K562 (cell line): ENCODE data around the gene BIRC5. TPM values are rescaled to one million over a fixed set of nuclear protein-coding genes. Genes with fewer than 3 reads are reported as not detected.

Experiments used
- CEBPB ChIP-seq: fragments of 450-650 bp; IDR thresholded peaks from 2 replicates; pipeline ENCODE4 v1.6.1; 2016; ENCODE audit warnings: missing genetic modification characterization, missing compliant biosample characterization
- ETV5 ChIP-seq: sonication (generic); formaldehyde crosslinking; IDR thresholded peaks from 2 replicates; pipeline ENCODE4 v1.4.0; 2020; ENCODE audit warnings: low read depth, mild to moderate bottlenecking, missing genetic modification reagents
- KLF6 ChIP-seq: fragments of 250-450 bp; sonication (Bioruptor Pico); IDR thresholded peaks from 2 replicates; pipeline ENCODE4 v1.4.0; 2020; ENCODE audit warnings: mild to moderate bottlenecking, moderate library complexity, borderline replicate concordance
- LARP7 ChIP-seq: fragments of 450-650 bp; IDR thresholded peaks from 2 replicates; pipeline ENCODE4 v1.6.1; 2016
- MCM5 ChIP-seq: fragments of 450-650 bp; IDR thresholded peaks from 2 replicates; pipeline ENCODE4 v1.6.1; 2016; ENCODE audit warnings: low read depth
- SRF ChIP-seq, 2 experiments: fragments of 250-450, 450-650 bp in 1 of 2; sonication (Bioruptor Pico) in 1 of 2; sonication (generic) in 1 of 2; formaldehyde crosslinking; IDR thresholded peaks; 2 replicates each; pipeline versions ENCODE4 v1.5.0 to v1.5.1; 2020 to 2022; ENCODE audit warnings: mild to moderate bottlenecking in 1 of 2, missing genetic modification reagents in 1 of 2
- TCF7L2 ChIP-seq: fragments of 150-350 bp; IDR thresholded peaks from 2 replicates; pipeline ENCODE4 v1.6.1; 2016; ENCODE audit warnings: low read depth, mild to moderate bottlenecking, low read length, moderate library complexity
- XRCC5 ChIP-seq: fragments of 200-400 bp; formaldehyde crosslinking; IDR thresholded peaks from 2 replicates; pipeline ENCODE4 v1.6.1; 2017; ENCODE audit warnings: low read depth, mild to moderate bottlenecking, low read length
- ZC3H4 ChIP-seq: sonication (generic); formaldehyde crosslinking; IDR thresholded peaks from 2 replicates; pipeline ENCODE4 v1.9.0; 2021; ENCODE audit warnings: missing genetic modification reagents, borderline replicate concordance
- ZNF165 ChIP-seq: fragments of 250-450 bp; sonication (Bioruptor Pico); IDR thresholded peaks from 2 replicates; pipeline ENCODE4 v1.4.0; 2020; ENCODE audit warnings: borderline replicate concordance
- ZNF212 ChIP-seq: fragments of 450-650 bp; formaldehyde crosslinking; IDR thresholded peaks from 2 replicates; pipeline ENCODE4 v1.4.0; 2020; ENCODE audit warnings: mild to moderate bottlenecking
- ZNF274 ChIP-seq: IDR thresholded peaks from 2 replicates; pipeline ENCODE4 v1.6.1; 2011; ENCODE audit warnings: low read depth, mild to moderate bottlenecking, low read length, moderate library complexity, borderline replicate concordance
- ZNF551 ChIP-seq: fragments of 250-450 bp; sonication (Bioruptor Pico); IDR thresholded peaks from 2 replicates; pipeline ENCODE4 v1.5.0; 2021; ENCODE audit warnings: mild to moderate bottlenecking, moderate library complexity
- ZNF561 ChIP-seq: fragments of 450-650 bp; formaldehyde crosslinking; conservative IDR thresholded peaks from 2 replicates; pipeline ENCODE4 v1.4.0; 2020; ENCODE audit warnings: mild to moderate bottlenecking, moderate library complexity
- polyA plus RNA-seq, 8 experiments: library from polyadenylated mRNA; depleted of rRNA in 4 of 8; stranded (reverse) in 5 of 8; unstranded in 3 of 8; fragments of >200 nt; fragmentation: Nextera tagmentation in 2 of 8; fragmentation: Illumina TruSeq in 1 of 8; extraction: Ambion mirVana in 2 of 8; extraction: Trizol in 1 of 8; gene quantifications; 2 replicates each; pipeline versions ENCODE4 v1.2.1 to v1.2.3, GENCODE V29; 2011 to 2014; ENCODE audit warnings: inconsistent platforms in 1 of 8, missing spikeins in 1 of 8
- total RNA-seq, 7 experiments: library from RNA; depleted of rRNA in 6 of 7; stranded (reverse); fragments of >200 nt in 6 of 7; fragmentation: Illumina TruSeq in 2 of 7; extraction: Trizol in 2 of 7; gene quantifications; 2 replicates each; pipeline versions ENCODE4 v1.2.1 to v1.2.3, GENCODE V29; 2011 to 2021; ENCODE audit warnings: low replicate concordance in 1 of 7
- TF ChIP-seq, protein P1 (sequence below): fragments of 450-650 bp; IDR thresholded peaks from 2 replicates; pipeline ENCODE4 v1.6.1; 2018; ENCODE audit not compliant: partially characterized antibody
- TF ChIP-seq, protein P2 (sequence below): fragments of 450-650 bp; conservative IDR thresholded peaks from 2 replicates; pipeline ENCODE4 v1.6.1; 2016; ENCODE audit warnings: missing genetic modification characterization, low read depth, mild to moderate bottlenecking, control low read depth, missing compliant biosample characterization
- TF ChIP-seq, protein P3 (sequence below), 3 experiments: fragments of 200-800 bp in 1 of 3; sonication (Bioruptor generic) in 1 of 3; sonication (generic) in 1 of 3; formaldehyde crosslinking in 1 of 3; IDR thresholded peaks; 2 replicates each; pipeline versions ENCODE4 v1.6.1 to v1.8.0; 2016 to 2022; ENCODE audit warnings: mild to moderate bottlenecking in 2 of 3, missing compliant biosample characterization in 2 of 3, missing genetic modification characterization in 2 of 3, missing genetic modification reagents in 1 of 3
- TF ChIP-seq, protein P4 (sequence below): sonication (generic); formaldehyde crosslinking; IDR thresholded peaks from 2 replicates; pipeline ENCODE4 v1.8.0; 2022; ENCODE audit warnings: mild to moderate bottlenecking, missing genetic modification reagents, borderline replicate concordance

The BIRC5 gene
- total and polyA plus RNA-seq, 9 of the 15 experiments (the other 6 are each of a cell fraction or from before 2014, with no cell fraction given): 64.4 to 140 (median 101) TPM

DNA sequence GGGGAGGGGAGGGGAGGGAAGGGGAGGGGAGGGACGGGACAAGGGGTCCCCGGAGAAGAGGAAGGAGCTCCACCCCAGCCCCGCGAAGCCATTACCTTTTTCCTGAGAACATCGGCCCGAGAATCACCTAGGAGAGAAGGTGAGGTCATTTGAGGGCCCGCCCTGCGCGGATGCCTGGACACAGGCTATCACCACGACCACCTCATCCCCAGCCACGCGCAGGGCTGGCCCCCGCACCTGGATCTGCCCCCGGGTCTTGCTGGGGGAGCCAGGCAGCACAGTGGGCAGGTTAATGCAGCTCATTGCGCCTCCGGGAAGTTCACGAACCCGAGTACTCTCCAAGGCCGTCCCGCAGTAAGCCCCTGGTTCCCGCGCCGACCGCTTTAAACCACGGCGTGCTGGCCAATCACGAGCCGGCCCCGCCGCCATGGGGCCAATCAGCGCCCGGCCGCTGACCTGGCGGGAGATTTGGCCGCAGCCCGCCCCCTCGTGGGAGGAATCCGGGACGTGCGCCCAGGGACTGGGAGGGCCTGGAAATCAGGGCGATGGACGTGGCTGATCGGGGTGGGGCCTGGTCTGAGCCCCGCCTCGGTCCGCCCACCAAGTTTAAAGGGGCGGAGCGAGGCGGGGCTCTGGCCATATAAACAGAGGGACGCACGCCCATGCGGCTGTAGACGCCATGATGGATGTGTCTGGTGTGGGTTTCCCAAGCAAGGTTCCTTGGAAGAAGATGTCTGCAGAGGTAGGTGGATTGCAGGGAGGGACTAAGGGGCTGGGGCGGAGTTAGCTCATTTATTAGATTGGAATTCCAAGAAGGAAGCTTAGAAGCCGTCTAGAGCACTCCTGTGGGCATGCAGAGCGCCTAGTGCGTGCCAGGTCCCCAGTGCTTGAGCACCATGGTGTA lies 27.1 kb upstream of the BIRC5 start, which contains the start of the genes AFMID and TK1 (continued):
- TF ChIP-seq, protein P1, sequence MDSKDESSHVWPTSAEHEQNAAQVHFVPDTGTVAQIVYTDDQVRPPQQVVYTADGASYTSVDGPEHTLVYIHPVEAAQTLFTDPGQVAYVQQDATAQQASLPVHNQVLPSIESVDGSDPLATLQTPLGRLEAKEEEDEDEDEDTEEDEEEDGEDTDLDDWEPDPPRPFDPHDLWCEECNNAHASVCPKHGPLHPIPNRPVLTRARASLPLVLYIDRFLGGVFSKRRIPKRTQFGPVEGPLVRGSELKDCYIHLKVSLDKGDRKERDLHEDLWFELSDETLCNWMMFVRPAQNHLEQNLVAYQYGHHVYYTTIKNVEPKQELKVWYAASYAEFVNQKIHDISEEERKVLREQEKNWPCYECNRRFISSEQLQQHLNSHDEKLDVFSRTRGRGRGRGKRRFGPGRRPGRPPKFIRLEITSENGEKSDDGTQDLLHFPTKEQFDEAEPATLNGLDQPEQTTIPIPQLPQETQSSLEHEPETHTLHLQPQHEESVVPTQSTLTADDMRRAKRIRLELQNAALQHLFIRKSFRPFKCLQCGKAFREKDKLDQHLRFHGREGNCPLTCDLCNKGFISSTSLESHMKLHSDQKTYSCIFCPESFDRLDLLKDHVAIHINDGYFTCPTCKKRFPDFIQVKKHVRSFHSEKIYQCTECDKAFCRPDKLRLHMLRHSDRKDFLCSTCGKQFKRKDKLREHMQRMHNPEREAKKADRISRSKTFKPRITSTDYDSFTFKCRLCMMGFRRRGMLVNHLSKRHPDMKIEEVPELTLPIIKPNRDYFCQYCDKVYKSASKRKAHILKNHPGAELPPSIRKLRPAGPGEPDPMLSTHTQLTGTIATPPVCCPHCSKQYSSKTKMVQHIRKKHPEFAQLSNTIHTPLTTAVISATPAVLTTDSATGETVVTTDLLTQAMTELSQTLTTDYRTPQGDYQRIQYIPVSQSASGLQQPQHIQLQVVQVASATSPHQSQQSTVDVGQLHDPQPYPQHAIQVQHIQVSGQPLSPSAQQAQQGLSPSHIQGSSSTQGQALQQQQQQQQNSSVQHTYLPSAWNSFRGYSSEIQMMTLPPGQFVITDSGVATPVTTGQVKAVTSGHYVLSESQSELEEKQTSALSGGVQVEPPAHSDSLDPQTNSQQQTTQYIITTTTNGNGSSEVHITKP: no peak
- 0 out of 4 replicates have a peak, but pooled peaks of 1 of the 2 experiments have one; percentile 71 for TF ChIP-seq SRF (CRISPR knock-in tag; IDR thresholded peaks at IDR 0.05)
- TF ChIP-seq MCM5: no peak
- TF ChIP-seq, protein P2, sequence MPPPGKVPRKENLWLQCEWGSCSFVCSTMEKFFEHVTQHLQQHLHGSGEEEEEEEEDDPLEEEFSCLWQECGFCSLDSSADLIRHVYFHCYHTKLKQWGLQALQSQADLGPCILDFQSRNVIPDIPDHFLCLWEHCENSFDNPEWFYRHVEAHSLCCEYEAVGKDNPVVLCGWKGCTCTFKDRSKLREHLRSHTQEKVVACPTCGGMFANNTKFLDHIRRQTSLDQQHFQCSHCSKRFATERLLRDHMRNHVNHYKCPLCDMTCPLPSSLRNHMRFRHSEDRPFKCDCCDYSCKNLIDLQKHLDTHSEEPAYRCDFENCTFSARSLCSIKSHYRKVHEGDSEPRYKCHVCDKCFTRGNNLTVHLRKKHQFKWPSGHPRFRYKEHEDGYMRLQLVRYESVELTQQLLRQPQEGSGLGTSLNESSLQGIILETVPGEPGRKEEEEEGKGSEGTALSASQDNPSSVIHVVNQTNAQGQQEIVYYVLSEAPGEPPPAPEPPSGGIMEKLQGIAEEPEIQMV (tag): no peak
- no peak for TF ChIP-seq ZNF212 (CRISPR knock-in tag)
- no peak for TF ChIP-seq ZC3H4 (CRISPR knock-in tag)
- TF ChIP-seq, protein P3, sequence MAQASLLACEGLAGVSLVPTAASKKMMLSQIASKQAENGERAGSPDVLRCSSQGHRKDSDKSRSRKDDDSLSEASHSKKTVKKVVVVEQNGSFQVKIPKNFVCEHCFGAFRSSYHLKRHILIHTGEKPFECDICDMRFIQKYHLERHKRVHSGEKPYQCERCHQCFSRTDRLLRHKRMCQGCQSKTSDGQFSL (CRISPR knock-in tag; IDR thresholded peaks at IDR 0.05): peak; percentile 36; the same call in 1 of the 2 replicates
- TF ChIP-seq, protein P3 (tag; IDR thresholded peaks at IDR 0.05): no peak
- TF ChIP-seq KLF6 (CRISPR knock-in tag): no peak; the same call in 1 of the 2 replicates
- peak; percentile 86; the same call in 1 of the 2 replicates for TF ChIP-seq XRCC5
- no peak for TF ChIP-seq CEBPB (tag)
- TF ChIP-seq ETV5 (CRISPR knock-in tag): 0 out of 2 replicates have a peak, but pooled peaks have one; percentile 37
- no peak for TF ChIP-seq ZNF551 (CRISPR knock-in tag)
- TF ChIP-seq ZNF561 (CRISPR knock-in tag): no peak
- TF ChIP-seq, protein P4, sequence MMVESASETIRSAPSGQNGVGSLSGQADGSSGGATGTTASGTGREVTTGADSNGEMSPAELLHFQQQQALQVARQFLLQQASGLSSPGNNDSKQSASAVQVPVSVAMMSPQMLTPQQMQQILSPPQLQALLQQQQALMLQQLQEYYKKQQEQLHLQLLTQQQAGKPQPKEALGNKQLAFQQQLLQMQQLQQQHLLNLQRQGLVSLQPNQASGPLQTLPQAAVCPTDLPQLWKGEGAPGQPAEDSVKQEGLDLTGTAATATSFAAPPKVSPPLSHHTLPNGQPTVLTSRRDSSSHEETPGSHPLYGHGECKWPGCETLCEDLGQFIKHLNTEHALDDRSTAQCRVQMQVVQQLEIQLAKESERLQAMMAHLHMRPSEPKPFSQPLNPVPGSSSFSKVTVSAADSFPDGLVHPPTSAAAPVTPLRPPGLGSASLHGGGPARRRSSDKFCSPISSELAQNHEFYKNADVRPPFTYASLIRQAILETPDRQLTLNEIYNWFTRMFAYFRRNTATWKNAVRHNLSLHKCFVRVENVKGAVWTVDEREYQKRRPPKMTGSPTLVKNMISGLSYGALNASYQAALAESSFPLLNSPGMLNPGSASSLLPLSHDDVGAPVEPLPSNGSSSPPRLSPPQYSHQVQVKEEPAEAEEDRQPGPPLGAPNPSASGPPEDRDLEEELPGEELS: peak; percentile 67; the same call in 1 of the 2 replicates
- TF ChIP-seq TCF7L2: no peak
- TF ChIP-seq ZNF274: no peak
- no peak for TF ChIP-seq LARP7
- TF ChIP-seq ZNF165: no peak
